Epithelial cell of proximal tubule (primary cell): ENCODE data around the gene TRIM24. TPM values are rescaled to one million over a fixed set of nuclear protein-coding genes. Genes with fewer than 3 reads are reported as not detected.
"Not testable (repeated sequence)": the region's sequence is repeated elsewhere in the genome, so short reads cannot be mapped to it uniquely, and the experiment has no call there.

Experiments used
- DNase-seq: peaks from one replicate; pipeline ENCODE4 v3.0.0-alpha.2; 2011; ENCODE audit warnings: low read depth
- H3K4me3 ChIP-seq: 2 replicates; pipeline ENCODE4 v1.5.1; 2011; ENCODE audit warnings: low read depth, mild to moderate bottlenecking, low read length
- CTCF ChIP-seq: conservative IDR thresholded peaks from 2 replicates; pipeline ENCODE4 v1.5.1; 2012; ENCODE audit warnings: low read depth, mild to moderate bottlenecking, low read length
- total RNA-seq: library from RNA; depleted of rRNA; stranded (reverse); fragments of >200 nt; gene quantifications from 2 replicates; pipeline ENCODE4 v1.2.3, GENCODE V29; 2015

Gene TRIM24
- total RNA-seq, 1 donor from 2014 or later, result 21.4 TPM

DNA sequence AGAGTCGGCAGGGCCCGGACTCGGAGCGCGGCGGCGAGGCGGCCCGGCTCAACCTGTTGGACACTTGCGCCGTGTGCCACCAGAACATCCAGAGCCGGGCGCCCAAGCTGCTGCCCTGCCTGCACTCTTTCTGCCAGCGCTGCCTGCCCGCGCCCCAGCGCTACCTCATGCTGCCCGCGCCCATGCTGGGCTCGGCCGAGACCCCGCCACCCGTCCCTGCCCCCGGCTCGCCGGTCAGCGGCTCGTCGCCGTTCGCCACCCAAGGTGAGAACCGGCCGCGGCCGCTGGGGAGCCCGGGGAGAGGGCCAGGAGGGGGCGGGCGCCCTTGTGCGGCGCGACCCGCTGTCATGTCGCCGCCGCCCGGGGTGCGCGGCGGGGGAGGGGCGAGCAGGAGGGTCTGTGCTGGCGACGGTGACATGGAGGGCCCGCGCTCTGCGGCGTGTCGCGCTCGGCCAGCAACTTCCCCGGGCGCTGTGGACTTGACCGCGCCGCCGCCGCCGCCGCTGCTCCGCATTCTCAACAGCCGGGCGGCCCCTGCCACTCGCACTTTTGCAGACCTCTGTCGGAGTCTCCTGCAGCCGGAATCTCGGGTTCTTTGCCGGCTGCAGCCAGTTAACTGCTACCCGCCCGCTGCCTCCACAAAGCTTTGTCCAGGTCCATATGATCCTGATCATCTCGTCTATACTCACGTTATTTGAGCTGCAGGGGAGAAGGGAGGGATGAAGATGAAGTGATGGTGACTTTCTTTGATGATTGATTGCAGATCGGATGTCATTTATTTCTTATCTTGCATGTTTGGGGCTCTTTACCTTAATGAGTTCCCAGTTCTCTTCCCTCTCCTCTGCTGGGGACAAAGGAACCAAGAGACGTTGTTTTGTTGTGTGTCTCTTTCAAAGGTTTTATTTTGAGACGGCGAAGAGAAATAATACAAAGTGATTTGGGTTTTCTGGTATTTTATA is 869 bp downstream of the TRIM24 start:
- H3K4me3 ChIP-seq, result peak overlapping the region; percentile 91
- TF ChIP-seq CTCF, result no peak
- DNase-seq, result no peak

DNA sequence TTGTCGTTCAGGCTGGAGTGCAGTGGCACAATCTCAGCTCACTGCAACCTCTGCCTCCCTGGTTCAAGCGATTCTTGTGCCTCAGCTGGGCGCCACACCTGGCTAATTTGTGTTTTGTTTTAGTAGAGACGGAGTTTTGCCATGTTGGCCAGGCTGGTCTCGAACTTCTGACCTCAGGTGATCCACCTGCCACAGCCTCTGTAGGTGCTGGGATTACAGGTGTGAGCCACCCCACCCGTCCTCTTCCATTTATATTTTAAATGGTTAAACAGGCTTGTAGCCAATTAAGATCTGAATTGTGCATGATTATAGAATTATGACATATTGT is 3.2 kb downstream of the TRIM24 start:
- not testable (repeated sequence) for H3K4me3 ChIP-seq, DNase-seq

GRCh38 chr7:138465046-138465445 is 5.0 kb downstream of the TRIM24 start:
- no peak overlapping the region for H3K4me3 ChIP-seq
- no peak for DNase-seq
- TF ChIP-seq CTCF, result no peak

- not testable (repeated sequence) for DNase-seq, H3K4me3 ChIP-seq
Observed at GRCh38 chr7:138466069-138466756, 6.2 kb downstream of the TRIM24 start.

DNA sequence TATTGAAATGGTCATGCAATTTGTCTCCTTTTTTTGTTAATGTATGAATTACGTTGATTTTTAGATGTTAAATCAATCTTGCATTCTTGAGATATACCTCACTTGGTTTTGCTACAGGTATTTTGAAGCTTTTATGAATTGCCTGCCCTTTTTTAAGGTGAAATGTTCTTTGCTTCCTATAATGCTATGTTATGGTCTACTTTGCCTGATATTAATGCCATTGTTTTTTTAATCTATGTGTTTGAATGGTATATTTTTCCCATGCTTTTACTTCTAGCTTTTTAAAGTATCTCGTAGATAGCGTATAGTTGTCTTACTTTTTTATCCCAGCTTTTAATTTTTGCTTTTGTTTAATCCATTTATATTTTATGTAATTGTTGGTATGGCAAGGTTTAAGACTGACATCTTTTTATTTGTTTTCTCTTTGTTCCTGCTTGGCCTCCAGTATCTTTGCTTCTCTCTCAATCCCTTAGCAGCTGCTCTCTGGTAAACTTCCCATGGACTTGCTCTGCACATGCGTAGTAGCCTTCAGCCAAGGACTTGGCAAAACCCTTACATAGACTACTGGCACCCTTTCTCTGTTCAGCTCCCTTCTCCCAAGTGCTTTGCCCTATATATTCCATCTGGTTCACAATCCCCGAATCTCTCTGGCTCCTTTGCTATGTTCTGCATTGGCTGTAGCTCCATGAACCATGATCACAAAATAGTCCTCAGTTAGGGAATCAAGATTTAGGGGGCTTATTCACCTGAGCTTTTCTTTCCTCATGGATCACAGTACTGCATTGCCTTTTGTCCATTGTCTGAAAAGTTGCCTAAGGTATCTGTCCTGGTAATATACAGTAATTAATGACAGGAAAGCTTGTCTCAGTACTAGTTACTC is 8.4 kb downstream of the TRIM24 start:
- no peak for TF ChIP-seq CTCF
- H3K4me3 ChIP-seq, result no peak overlapping the region
- DNase-seq, result no peak

- no peak for TF ChIP-seq CTCF
- H3K4me3 ChIP-seq, result no peak overlapping the region
- no peak for DNase-seq
Observed at GRCh38 chr7:138470391-138471157, 10.5 kb downstream of the TRIM24 start.

- TF ChIP-seq CTCF, result no peak
- no peak overlapping the region for H3K4me3 ChIP-seq
- no peak for DNase-seq
Observed at GRCh38 chr7:138472292-138473079, 12.4 kb downstream of the TRIM24 start.
